Stimulated activated CD8-positive, alpha-beta memory T cell treated with anti-CD3 and anti-CD28 coated beads, Interleukin-4, amount 100 ng/mL, for 24 hours (primary cell): Measurements from ENCODE around the gene PDE9A.

Source experiments
- DNase-seq: peaks from one replicate; pipeline ENCODE4 v3.0.0-alpha.2; 2020; ENCODE audit warnings: low read depth

Gene PDE9A

GRCh38 chr21:42657676-42658319, 4.4 kb downstream of the PDE9A start:
- DNase-seq = no peak

- DNase-seq = no peak
Observed at GRCh38 chr21:42658320-42659105, 5.1 kb downstream of the PDE9A start.

GRCh38 chr21:42659416-42660117, 6.1 kb downstream of the PDE9A start:
- DNase-seq = no peak

- no peak for DNase-seq
Observed at GRCh38 chr21:42660118-42660470, 6.7 kb downstream of the PDE9A start.

GRCh38 chr21:42661688-42662429, 8.4 kb downstream of the PDE9A start:
- no peak for DNase-seq

GRCh38 chr21:42662430-42663199, 9.2 kb downstream of the PDE9A start:
- no peak for DNase-seq

- DNase-seq = no peak
Observed at GRCh38 chr21:42663200-42663750, 9.9 kb downstream of the PDE9A start.

GRCh38 chr21:42663860-42664535, 10.6 kb downstream of the PDE9A start:
- no peak for DNase-seq

- DNase-seq = no peak
Observed at GRCh38 chr21:42664614-42665013, 11.2 kb downstream of the PDE9A start.

- no peak for DNase-seq
Observed at GRCh38 chr21:42665026-42665425, 11.6 kb downstream of the PDE9A start.

GRCh38 chr21:42665484-42665883, 12.1 kb downstream of the PDE9A start:
- no peak for DNase-seq

- no peak for DNase-seq
Observed at GRCh38 chr21:42666023-42666747, 12.8 kb downstream of the PDE9A start.

GRCh38 chr21:42666925-42667324, 13.5 kb downstream of the PDE9A start:
- DNase-seq = no peak

GRCh38 chr21:42668298-42668992, 15.0 kb downstream of the PDE9A start:
- no peak for DNase-seq

GRCh38 chr21:42669041-42669440, 15.6 kb downstream of the PDE9A start:
- no peak for DNase-seq

GRCh38 chr21:42670058-42670880, 16.8 kb downstream of the PDE9A start:
- no peak for DNase-seq

GRCh38 chr21:42670884-42671283, 17.5 kb downstream of the PDE9A start:
- DNase-seq = no peak

- no peak for DNase-seq
Observed at GRCh38 chr21:42671778-42672593, 18.6 kb downstream of the PDE9A start.
